ENCODE data around the gene KRTAP12-1.
"Not testable (repeated sequence)": the region's sequence is repeated elsewhere in the genome, so short reads cannot be mapped to it uniquely, and the experiment has no call there.

Gene KRTAP12-1

GRCh38 chr21:44697811-44698734 is 16.1 kb upstream of the KRTAP12-1 start:
- DNase-seq (ENCODE audit: low spot score): no peak

GRCh38 chr21:44697172-44697810 is 15.3 kb upstream of the KRTAP12-1 start, which contains the start of gene KRTAP10-12:
KRTAP10-12 (plus strand) TSS chr21:44697172; CDS start chr21:44697202, 30 bp downstream.
- not testable (repeated sequence) for DNase-seq (ENCODE audit: low spot score)

- no peak for DNase-seq (ENCODE audit: low spot score)
Measured at GRCh38 chr21:44696572-44696971, 14.6 kb upstream of the KRTAP12-1 start.

GRCh38 chr21:44695641-44696040 is 13.7 kb upstream of the KRTAP12-1 start:
- DNase-seq (ENCODE audit: low spot score): no peak

- no peak for DNase-seq (ENCODE audit: low spot score)
Measured at GRCh38 chr21:44695184-44695583, 13.2 kb upstream of the KRTAP12-1 start.

GRCh38 chr21:44694776-44695175 is 12.8 kb upstream of the KRTAP12-1 start:
- no peak for DNase-seq (ENCODE audit: low spot score)

GRCh38 chr21:44692798-44693512 is 11.0 kb upstream of the KRTAP12-1 start:
- no peak for DNase-seq (ENCODE audit: low spot score)

- no peak for DNase-seq (ENCODE audit: low spot score)
Measured at GRCh38 chr21:44691686-44692085, 9.7 kb upstream of the KRTAP12-1 start.

GRCh38 chr21:44689740-44690139 is 7.8 kb upstream of the KRTAP12-1 start:
- DNase-seq (ENCODE audit: low spot score): not testable (repeated sequence)

- DNase-seq (ENCODE audit: low spot score): no peak
Measured at GRCh38 chr21:44687671-44688070, 5.7 kb upstream of the KRTAP12-1 start.

GRCh38 chr21:44686843-44687561 is 5.0 kb upstream of the KRTAP12-1 start:
- DNase-seq (ENCODE audit: low spot score): no peak

GRCh38 chr21:44686000-44686781 is 4.2 kb upstream of the KRTAP12-1 start:
- no peak for DNase-seq (ENCODE audit: low spot score)

- DNase-seq (ENCODE audit: low spot score): not testable (repeated sequence)
Measured at GRCh38 chr21:44685050-44685449, 3.1 kb upstream of the KRTAP12-1 start.

GRCh38 chr21:44684483-44684882 is 2.5 kb upstream of the KRTAP12-1 start:
- no peak for DNase-seq (ENCODE audit: low spot score)

- no peak for DNase-seq (ENCODE audit: low spot score)
Measured at GRCh38 chr21:44684077-44684476, 2.1 kb upstream of the KRTAP12-1 start.

- no peak for DNase-seq (ENCODE audit: low spot score)
Measured at GRCh38 chr21:44682580-44683151, 703 bp upstream of the KRTAP12-1 start.

GRCh38 chr21:44681152-44681551 is 811 bp downstream of the KRTAP12-1 start:
- no peak for DNase-seq (ENCODE audit: low spot score)

- DNase-seq (ENCODE audit: low spot score): no peak
Measured at GRCh38 chr21:44677881-44678280, 4.1 kb downstream of the KRTAP12-1 start.

- no peak for DNase-seq (ENCODE audit: low spot score)
Measured at GRCh38 chr21:44671911-44672310, 10.1 kb downstream of the KRTAP12-1 start.

- no peak for DNase-seq (ENCODE audit: low spot score)
Measured at GRCh38 chr21:44670642-44671432, 11.1 kb downstream of the KRTAP12-1 start.

Data from hematopoietic multipotent progenitor cell treated with erythropoietin and hydrocortisone succinate and interleukin-3 and kit ligand, for 17 days (in vitro differentiated cells).